HG02885 (cell line): ENCODE measurements around the gene NR4A3.
"Not testable (repeated sequence)": the region's sequence is repeated elsewhere in the genome, so short reads cannot be mapped to it uniquely, and the experiment has no call there.

Source experiments
- ATAC-seq: cut with Tn5 transposase; IDR thresholded peaks from one replicate; pipeline ENCODE4 v1.9.1; 2021; ENCODE audit warnings: mild to moderate bottlenecking; ENCODE audit not compliant: unreplicated experiment, poor library complexity

Gene NR4A3

GRCh38 chr9:99821396-99822108, at the start of gene NR4A3:
Gene NR4A3 (plus strand): TSS chr9:99821885. CDS start chr9:99828043, 6,158 bp downstream.
- peak; percentile 35 for ATAC-seq

GRCh38 chr9:99773468-99774138, 48.1 kb upstream of the NR4A3 start:
- ATAC-seq, result no peak

- ATAC-seq, result no peak
These were observed 43.4 kb upstream of the NR4A3 start for GRCh38 chr9:99778308-99778707.

GRCh38 chr9:99778836-99779235, 42.8 kb upstream of the NR4A3 start:
- ATAC-seq, result no peak

- ATAC-seq, result no peak
These were observed 42.4 kb upstream of the NR4A3 start for GRCh38 chr9:99779277-99779676.

GRCh38 chr9:99782349-99782748, 39.3 kb upstream of the NR4A3 start:
- not testable (repeated sequence) for ATAC-seq

GRCh38 chr9:99782962-99783718, 38.5 kb upstream of the NR4A3 start:
- ATAC-seq, result no peak

GRCh38 chr9:99783799-99784198, 37.9 kb upstream of the NR4A3 start:
- ATAC-seq, result no peak

GRCh38 chr9:99785010-99785590, 36.6 kb upstream of the NR4A3 start:
- no peak for ATAC-seq

- no peak for ATAC-seq
These were observed 34.1 kb upstream of the NR4A3 start for GRCh38 chr9:99787556-99787955.

GRCh38 chr9:99793528-99793927, 28.2 kb upstream of the NR4A3 start:
- no peak for ATAC-seq

- no peak for ATAC-seq
These were observed 25.5 kb upstream of the NR4A3 start for GRCh38 chr9:99796231-99796630.

- ATAC-seq, result no peak
These were observed 19.9 kb upstream of the NR4A3 start for GRCh38 chr9:99801775-99802174.

- ATAC-seq, result no peak
These were observed 18.0 kb upstream of the NR4A3 start for GRCh38 chr9:99803694-99804093.

- peak; percentile 63 for ATAC-seq
These were observed 14.3 kb upstream of the NR4A3 start for GRCh38 chr9:99807276-99807852.

- ATAC-seq, result no peak
These were observed 13.7 kb upstream of the NR4A3 start for GRCh38 chr9:99807956-99808355.

GRCh38 chr9:99808454-99808853, 13.2 kb upstream of the NR4A3 start:
- no peak for ATAC-seq

- no peak for ATAC-seq
These were observed 11.9 kb upstream of the NR4A3 start for GRCh38 chr9:99809586-99810319.

- ATAC-seq, result peak; percentile 26
These were observed 10.5 kb upstream of the NR4A3 start for GRCh38 chr9:99811172-99811571.
